ENCODE data around the gene CORIN.

GRCh38 chr4:47804598-47804997 is 33.3 kb downstream of the CORIN start:
- TF ChIP-seq POLR2A (IDR thresholded peaks at IDR 0.05; ENCODE audit: low read depth, low read length) (no peak), TAF1 (IDR thresholded peaks at IDR 0.05; ENCODE audit: low read depth, low read length) (no peak), SPI1 (IDR thresholded peaks at IDR 0.05; ENCODE audit: low read depth, low read length) (no peak), POLR2AphosphoS5 (IDR thresholded peaks at IDR 0.05; ENCODE audit: low read depth, low read length) (no peak), POU2F2 (IDR thresholded peaks at IDR 0.05; ENCODE audit: low read depth, low read length) (no peak)

Measured in GM12891 (cell line).